Astrocyte of the spinal cord (primary cell): ENCODE measurements around the gene MRGPRX3.

Experiments used
- DNase-seq: peaks from one replicate; pipeline ENCODE4 v3.0.0; 2011; ENCODE audit warnings: low read depth, low spot score
- H3K4me3 ChIP-seq: 2 replicates; pipeline ENCODE4 v1.5.1; 2011; ENCODE audit warnings: low read depth, mild to moderate bottlenecking, low read length, moderate library complexity
- CTCF ChIP-seq: IDR thresholded peaks from 2 replicates; pipeline ENCODE4 v1.5.1; 2012; ENCODE audit warnings: low read depth, mild to moderate bottlenecking, low read length, inconsistent platforms
- in situ Hi-C: cut with HindIII; loops from 2 replicates; pipeline ENCODE4 v1.10.0; 2017; ENCODE audit warnings: low sequenced_read_pairs

MRGPRX3 gene

GRCh38 chr11:18132341-18132740 is at the start of gene MRGPRX3:
Gene MRGPRX3, plus strand, starts transcription at chr11:18132571. Its CDS starts 4,632 bp downstream, at chr11:18137203.
- in situ Hi-C loops: no loop called here
- no peak within 1 kb of the TSS for H3K4me3 ChIP-seq
- no peak for DNase-seq
- TF ChIP-seq CTCF: no peak

GRCh38 chr11:18088366-18088765 is 44.0 kb upstream of the MRGPRX3 start:
- DNase-seq: no peak
- H3K4me3 ChIP-seq: no peak overlapping the region
- in situ Hi-C loops: no loop called here
- no peak for TF ChIP-seq CTCF

- no peak overlapping the region for H3K4me3 ChIP-seq
- TF ChIP-seq CTCF: no peak
- in situ Hi-C loops: no loop called here
- DNase-seq: no peak
These were observed 43.4 kb upstream of the MRGPRX3 start for GRCh38 chr11:18088966-18089365.

- H3K4me3 ChIP-seq: no peak overlapping the region
- DNase-seq: no peak
- no peak for TF ChIP-seq CTCF
- in situ Hi-C loops: no loop called here
These were observed 40.6 kb upstream of the MRGPRX3 start for GRCh38 chr11:18091731-18092130.

GRCh38 chr11:18093959-18094358 is 38.4 kb upstream of the MRGPRX3 start:
- TF ChIP-seq CTCF: no peak
- in situ Hi-C loops: no loop called here
- DNase-seq: no peak
- H3K4me3 ChIP-seq: no peak overlapping the region

- H3K4me3 ChIP-seq: no peak overlapping the region
- TF ChIP-seq CTCF: no peak
- no peak for DNase-seq
- in situ Hi-C loops: no loop called here
These were observed 31.3 kb upstream of the MRGPRX3 start for GRCh38 chr11:18100926-18101656.
